ENCODE results near the gene MEGF10.
"Not testable (repeated sequence)": the region's sequence is repeated elsewhere in the genome, so short reads cannot be mapped to it uniquely, and the experiment has no call there.

MEGF10 gene

DNA sequence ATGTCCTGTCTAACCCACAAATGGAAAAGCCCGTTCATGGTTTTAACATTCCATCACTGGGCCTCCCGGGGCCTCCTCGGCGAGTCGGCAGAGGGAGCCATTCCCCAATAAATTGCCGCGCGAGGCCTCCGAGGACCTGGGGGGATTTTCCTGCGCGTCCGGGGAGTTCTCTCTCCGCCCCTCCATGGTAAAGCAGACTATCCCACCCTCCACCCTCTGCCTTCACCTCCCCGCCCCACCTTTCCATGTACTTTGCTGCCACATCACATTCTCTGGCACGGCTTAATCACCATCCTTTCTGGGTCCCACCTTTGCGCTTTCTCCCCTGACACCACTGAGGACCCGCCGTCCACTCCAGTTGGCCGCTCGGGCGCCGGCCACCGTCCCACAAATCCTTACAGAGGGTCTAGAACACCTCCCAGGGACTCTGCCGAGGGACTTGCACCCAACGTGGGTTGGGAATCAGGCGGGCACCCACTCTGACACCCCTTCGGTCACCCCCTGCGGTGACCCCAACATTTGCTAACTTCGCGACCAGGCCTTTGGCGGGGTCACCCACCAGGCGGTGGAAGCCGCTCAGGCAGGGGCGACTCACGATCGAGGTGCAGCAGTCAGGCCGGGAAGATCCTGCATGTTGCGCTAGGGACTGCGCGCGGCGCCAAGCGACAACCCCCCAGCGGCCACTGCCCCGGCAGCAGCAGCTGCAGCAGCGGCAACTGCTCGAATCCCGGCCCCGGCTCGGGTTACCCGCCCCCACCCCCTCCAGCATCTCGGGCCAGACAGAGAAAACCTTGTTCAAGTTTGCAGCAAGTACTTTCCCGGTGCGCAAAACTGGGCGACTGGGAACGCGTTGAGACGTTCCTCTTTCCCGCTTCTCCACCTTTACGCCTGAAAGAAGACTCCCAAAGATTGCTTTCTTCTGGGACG is at the start of gene MEGF10:
TSS of gene MEGF10 (plus strand) at position 778 of the 927 bp plus-strand sequence. CDS start 40,513 bp downstream, outside the sequence.
- DNase-seq (ENCODE audit: low read depth), result no peak

DNA sequence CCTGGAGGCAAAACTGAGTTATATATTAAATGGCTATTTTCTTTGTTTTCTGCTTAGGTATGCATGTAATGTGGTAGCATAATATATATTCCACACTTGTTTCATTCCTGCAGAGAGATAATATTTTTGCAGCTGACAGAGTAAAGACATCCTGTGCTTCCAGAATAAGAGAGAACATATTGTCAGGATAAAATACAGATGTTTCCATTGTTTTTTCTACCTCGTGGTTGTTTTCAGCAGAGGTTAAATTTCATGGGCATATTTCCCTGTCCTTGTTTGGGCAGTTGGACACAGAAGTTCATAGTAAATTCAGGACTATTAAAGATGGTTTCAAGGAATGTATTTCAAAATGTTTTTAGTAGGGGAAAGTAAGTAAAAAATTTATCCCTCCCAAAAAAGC is 47.6 kb upstream of the MEGF10 start:
- no peak for DNase-seq (ENCODE audit: low read depth)

DNA sequence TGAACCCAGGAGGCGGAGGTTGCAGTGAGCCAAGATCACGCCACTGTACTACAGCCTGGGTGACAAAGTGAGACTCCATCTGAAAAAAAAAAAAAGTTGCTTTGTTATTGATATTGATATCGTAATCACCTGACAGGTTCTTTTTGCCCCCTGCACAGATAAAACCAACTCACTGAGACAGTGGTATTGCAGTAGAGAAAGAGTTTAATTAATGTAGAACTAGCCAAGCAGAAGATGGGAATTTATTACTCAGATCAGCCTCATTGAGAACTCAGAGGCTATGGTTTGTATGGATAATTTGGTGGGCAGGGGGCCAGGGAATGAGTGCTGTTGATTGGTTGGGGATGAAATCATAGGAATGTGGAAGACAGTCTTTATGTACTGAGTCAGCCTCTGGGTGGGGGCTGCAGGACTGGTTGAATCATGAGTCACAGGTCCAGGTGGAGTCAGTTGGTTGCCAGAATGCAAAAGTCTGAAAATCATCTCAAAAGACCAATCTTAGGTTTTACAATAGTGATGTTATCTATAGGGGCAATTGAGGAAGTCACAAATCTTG is 35.8 kb upstream of the MEGF10 start:
- no peak for DNase-seq (ENCODE audit: low read depth)

DNA sequence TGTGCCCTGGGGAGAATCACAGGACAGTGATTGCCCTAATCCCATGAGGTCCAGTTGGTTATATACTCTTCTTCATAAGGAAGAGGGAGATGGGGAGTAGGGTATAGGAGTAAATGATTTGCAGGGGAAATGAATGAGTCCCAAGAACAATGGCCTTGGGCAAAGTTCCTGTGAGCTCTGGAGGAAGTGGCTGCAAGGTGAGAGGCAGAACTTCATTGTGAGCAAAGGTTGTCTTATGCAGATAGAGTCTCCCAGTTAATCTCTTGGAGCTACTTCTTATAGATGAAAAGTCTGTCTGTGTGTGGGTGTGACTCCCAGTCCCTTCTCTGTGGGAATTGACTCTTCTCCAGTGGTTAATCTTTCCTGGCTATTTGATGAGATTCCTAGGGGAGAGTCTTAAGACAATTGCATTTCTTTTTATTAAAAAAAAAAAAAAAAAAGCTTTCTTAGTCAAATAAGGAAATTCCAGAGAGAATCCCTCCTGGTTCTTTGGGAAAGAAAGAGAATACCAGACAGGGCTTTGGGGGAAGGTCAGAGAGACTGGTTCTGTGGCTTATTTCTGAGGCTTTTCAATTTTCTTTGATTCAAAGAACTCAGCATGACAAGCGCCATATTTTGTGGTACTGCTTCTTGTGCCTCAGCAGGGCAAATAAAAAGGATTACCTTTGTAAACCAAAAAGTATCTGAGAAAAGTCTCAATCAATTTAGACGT is 33.6 kb upstream of the MEGF10 start:
- no peak for DNase-seq (ENCODE audit: low read depth)

DNA sequence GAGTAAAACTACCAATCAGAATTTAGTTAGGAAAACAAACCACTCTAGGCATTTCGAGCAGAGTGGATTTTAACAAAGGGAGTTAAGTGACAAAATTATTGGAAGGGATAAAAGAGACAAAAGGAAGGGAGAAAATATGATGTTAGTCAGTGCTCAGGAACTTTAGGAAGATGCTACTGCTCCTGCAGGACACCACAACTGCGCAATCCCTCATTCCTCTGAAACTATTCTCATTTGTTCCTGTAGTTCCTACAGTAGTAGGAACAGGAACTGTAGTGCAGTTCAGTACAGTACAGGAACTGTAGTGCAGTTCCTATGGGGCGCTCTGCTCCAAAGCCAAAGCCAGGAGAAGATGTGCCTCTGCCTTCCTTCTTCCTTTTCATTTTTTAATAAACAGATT is 29.9 kb upstream of the MEGF10 start:
- no peak for DNase-seq (ENCODE audit: low read depth)

DNA sequence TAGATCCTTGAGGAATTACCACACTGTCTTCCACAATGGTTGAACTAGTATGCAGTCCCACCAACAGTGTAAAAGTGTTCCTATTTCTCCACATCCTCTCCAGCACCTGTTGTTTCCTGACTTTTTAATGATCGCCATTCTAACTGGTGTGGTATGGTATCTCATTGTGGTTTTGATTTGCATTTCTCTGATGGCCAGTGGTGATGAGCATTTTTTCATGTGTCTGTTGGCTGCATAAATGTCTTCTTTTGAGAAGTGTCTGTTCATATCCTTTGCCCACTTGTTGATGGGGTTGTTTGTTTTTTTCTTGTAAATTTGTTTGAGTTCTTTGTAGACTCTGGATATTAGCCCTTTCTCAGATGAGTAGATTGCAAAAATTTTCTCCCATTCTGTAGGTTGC is 25.1 kb upstream of the MEGF10 start:
- not testable (repeated sequence) for DNase-seq (ENCODE audit: low read depth)

DNA sequence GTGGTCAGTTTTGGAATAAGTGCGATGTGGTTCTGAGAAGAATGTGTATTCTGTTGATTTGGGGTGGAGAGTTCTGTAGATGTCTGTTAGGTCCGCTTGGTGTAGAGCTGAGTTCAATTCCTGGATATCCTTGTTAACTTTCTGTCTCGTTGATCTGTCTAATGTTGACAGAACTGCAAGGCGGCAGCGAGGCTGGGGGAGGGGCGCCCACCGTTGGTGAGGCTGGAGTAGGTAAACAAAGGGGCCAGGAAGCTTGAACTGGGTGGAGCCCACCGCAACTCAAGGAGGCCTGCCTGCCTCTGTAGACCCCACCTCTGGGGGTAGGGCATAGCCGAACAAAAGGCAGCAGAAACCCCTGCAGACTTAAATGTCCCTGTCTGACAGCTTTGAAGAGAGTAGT is 22.3 kb upstream of the MEGF10 start:
- DNase-seq (ENCODE audit: low read depth), result not testable (repeated sequence)

DNA sequence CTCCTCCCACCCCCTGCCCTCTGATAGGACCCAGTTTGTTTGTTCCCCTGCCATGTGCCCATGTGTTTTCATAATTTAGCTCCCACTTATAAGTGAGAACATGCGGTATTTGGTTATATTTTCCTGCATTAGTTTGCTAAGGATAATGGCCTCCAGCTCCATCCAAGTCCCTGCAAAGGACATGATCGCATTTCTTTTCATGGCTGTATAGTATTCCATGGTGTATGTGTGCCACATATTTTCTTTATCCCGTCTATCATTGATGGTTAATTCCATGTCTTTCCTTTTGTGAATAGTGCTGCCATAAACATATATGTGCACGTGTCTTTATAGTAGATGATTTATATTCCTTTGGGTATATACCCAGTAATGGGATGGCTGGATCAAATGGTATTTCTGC is 19.9 kb upstream of the MEGF10 start:
- DNase-seq (ENCODE audit: low read depth), result not testable (repeated sequence)

DNA sequence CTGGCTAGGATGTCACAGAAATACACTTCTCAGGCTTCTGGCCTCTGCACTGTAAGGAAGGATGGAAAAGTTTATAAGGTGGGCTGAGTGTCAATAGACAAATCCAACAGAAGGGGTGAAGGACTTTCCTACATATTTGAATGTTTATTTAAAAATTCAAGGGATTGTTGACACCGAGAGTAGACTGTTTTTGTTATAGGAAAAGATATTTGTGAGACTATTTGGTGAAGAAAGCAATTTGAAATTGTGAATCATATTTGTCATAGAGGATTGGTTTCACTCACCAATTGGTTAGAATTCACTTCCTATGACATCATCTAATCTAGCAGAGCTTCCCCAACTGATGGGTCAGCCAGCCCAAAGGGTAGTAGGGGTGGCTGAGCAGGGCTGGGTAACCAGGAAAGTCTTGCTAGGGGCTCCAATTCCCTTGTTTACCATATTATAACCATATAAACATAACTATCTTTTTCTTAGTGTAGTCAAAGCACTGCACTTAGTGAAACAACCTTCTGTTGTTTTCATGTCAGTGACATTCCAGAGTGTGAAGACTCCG is 14.9 kb upstream of the MEGF10 start:
- no peak for DNase-seq (ENCODE audit: low read depth)

DNA sequence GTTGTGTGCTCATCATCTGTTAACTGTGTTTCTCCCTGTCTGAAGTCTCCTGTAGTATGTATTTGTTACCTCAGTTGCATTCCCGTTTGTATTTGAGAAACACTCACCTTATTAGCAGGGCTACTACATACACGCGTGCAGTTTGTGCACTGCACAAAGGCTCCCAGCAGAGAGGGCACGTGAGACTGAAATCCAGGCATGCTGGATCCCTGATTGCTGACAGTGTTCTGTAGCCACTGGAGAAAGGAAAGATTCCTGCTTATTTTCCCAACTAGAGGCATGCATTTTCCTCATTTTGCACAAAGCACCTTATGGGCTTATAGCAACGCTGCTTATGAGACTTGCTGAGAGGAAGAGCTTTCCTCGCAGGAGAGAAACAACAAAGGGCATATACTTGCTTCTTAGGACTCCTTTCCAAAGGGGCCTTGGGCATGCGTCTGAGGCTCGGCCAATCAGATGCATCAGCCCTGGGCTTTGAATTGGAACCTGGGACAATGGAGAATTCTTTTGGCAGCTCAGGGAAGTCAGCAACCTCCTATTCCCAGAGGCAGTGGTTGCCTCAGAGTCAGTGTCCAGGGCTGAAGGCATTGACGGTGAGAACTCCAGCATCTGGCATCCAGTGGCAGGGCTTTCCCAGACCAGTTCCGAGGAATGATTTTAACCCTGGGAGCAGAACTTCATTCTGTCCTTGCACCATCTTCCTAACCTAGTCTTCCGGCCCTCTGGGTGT is 9.9 kb upstream of the MEGF10 start:
- no peak for DNase-seq (ENCODE audit: low read depth)

DNA sequence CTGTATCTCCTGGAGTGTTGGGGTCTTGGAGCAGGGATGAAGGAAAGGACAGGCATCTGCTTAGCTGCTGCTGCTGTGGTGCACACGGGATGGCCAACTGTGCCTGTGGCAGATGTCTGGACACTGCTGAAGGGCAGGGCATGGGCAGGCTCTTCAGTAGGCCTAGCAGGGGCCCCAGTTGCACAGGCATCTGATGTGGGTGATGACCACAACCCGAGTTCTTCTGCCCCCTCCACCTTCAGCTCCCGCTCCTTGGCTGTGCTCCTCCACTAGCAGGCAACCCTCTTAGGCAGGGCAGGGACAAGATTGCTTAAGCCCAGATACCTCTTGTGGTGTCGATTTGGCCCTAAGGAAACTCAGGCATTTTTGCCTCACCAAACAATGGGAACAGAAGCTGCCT is 9.0 kb upstream of the MEGF10 start:
- no peak for DNase-seq (ENCODE audit: low read depth)

DNA sequence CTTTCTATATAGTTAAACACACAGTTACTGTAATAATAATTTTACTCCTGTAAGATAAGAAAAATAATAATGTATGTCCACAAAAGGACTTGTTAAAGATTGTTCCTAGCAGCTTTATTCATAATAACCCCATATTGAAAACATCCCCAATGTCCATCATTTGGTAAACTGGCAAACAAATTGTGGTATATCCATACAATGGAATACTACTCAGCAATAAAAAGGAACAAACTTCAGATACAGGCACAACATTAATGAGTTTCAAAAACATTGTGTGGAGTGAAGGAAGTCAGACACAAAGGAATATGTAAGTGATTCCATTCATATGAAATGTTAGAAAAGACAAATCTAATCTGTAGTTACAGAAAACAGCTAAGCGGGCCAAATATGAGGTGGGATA is 1.9 kb upstream of the MEGF10 start:
- DNase-seq (ENCODE audit: low read depth), result no peak

DNA sequence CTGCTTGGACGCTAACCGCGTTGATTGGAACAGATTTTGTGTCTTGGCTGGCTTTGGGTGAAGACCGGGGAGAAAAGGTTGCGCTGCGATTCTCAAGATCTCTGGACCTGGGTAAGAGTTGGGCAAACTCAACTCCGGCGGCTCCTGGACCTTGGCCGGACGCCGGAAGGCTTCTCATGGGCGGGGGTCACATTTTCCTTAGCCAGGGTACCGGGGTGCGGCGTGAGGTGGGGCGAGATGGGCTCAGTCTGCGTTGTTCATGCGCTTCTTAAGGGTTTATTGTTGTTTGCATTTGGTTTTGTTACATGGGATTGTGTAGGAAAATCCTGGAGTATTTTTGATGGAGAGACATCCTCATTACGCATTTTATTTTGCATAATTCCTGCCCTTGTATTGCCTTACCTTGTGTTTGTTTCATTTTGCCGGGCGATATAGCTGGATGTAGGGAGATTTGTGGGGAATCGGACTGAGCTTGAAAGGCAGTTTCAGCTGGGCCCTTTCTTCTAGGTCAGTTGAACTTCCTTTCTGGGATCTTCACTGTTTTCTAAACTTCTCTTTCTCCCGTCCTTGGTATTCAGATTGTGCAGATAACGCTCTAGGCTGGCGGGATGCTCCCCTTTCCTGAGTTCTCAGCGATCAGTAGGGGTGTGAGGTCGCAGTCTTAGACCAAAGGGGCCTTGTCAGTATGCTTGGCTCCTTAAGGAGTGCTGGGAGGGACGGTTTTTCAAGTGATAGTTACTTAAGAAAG is 524 bp downstream of the MEGF10 start:
- DNase-seq (ENCODE audit: low read depth), result no peak

DNA sequence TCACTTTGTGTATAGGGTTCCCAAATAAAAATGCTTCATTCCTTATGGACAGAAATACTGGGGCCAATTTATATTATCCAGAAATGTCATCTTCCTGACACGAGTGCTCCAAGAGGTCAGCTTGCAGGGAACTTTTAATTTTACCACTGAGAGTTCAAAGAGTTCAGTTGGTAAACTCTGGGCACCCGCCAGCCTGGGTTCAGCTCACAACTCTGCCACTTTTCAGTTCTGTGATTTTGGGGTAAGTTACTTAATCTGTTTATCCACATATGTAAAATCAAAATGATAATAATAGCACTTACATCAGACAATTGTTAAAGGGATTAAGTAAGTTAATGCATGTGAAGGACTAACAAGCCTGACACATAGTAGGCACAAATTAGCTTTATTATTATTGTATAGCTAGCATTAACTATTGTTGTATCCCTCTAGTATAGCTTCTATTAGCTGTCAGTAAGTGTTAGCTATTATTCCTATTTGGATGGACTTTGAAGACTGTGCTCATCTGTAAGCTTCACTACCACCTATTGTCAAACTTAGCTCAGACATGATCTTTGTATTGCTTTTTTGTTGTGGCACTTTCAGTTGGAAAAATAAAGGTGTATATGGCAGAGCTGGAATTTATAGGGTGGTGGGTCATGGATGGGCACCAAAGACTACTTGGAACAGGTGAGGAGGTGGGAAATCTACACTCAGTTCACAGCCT is 1.6 kb downstream of the MEGF10 start:
- DNase-seq (ENCODE audit: low read depth), result no peak

DNA sequence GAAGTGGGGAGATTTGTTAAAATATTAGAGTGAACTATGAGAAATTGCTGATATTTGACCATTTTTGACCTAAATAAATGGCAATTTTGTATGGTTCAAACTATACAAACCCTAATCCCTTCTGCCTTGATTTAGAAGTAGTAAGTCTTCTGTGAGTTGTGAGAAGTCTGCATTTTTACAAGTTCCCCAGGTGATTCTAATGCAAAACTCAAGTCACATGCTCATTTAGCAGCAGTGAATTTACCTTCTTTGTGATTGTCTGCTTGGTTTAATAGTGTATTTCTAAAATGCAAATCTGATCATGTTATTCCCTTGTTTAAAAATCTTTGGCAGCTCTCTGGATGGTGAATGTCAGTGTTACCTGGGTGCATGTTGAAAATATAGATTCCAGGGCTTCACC is 2.8 kb downstream of the MEGF10 start:
- no peak for DNase-seq (ENCODE audit: low read depth)

DNA sequence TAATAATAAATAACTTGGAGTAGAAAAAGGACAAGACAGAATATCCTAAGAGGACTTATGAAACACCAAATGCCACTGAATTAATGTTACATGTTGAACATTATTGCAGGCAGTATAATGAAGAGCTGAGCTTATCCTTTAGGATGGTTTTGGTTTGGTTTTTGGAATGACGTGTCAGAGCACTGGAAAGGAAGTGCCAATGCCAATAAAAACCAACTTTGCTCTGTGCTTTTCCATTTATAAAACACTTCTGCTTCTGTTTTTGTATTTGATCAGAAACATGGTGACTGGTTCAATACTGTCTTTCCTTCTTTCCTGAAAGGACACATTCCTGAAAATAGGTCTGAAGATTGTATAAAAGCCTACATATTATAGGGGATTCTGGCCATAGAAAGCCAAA is 4.2 kb downstream of the MEGF10 start:
- no peak for DNase-seq (ENCODE audit: low read depth)

DNA sequence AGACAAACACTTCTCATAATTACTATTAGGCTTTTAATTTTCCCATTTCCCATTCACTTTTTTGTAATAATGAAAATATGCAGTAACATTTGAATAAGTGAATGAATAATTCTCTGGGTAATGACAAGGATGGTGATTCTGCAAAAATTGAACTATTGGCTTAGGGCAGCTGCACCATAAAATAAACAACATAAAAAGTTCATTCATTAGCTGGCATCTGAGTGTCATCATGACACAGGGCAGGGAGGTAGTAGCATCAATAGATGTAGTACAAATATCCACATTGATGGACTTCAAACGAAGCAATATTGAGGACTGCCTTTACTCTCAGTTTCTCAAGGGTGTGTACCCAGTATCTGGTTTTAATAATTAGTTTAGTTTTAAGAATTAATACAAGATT is 4.9 kb downstream of the MEGF10 start:
- no peak for DNase-seq (ENCODE audit: low read depth)

DNA sequence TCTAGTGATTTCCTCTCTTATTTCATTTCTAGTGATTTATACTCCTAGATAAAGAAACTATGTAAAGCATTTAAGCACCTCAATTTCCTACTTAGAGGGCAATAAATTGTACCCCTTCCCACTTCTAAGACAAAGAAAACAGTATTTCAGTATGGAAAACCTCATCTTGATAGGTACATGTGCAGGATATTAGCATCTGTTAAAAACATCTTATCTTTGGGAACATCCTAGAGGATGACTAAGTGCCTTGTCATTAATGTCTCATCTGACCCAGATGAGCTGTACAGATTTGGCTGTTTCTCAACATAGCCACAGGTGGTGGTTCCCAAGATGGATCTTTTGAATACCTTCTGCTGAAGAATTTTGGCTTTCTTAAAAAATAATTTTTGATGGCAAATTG is 5.7 kb downstream of the MEGF10 start:
- DNase-seq (ENCODE audit: low read depth), result no peak

DNA sequence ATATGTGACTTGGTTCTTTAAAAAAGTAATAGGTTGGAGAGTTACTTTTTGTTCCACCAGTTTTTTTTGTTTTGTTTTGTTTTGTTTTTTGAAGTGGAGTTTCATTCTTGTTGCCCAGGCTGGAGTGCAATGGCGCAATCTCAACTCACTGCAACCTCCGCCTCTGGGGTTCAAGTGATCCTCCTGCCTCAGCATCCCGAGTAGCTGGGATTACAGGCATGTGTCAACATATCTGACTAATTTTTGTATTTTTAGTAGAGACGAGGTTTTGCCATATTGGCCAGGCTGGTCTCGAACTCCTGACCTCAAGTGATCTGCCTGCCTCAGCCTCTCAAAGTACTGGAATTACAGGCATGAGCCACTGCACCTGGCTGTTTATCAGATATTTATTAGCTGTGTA is 6.3 kb downstream of the MEGF10 start:
- DNase-seq (ENCODE audit: low read depth), result not testable (repeated sequence)

DNA sequence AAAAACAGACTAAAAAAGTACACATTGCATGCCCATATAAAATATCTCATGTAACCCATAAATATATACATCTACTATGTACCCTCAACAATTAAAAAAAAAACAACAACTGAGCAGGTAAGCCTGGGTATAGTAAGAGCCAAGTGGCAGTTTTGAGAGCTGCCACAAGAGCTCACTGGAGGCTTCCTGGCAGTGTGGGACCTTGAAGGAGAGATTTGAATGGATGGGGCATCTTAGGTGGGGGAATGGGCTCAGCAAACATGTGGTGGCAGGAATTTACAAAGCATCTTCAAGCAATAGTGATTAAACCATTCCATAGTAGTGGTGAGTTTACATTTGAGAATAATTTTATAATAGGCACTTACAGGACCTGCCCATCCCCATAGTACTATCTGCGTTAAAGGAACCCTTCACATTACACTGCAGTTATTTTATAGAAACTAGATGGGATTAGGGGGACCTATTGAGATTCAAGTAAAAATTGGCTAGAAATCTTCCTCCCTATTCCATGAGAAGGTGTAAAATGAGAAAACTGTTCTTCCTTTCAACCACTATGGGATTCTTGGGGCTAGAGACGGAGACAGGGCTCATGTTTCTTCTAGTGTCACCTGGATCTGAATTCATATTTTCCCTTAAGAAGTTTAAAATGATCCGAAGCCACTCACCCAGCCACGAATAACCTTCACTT is 6.9 kb downstream of the MEGF10 start:
- DNase-seq (ENCODE audit: low read depth), result no peak
